Measurements from ENCODE around the gene IL17REL. TPM values are rescaled to one million over a fixed set of nuclear protein-coding genes. Genes with fewer than 3 reads are reported as not detected.

IL17REL gene
- total and polyA plus RNA-seq, 2 of the 13 experiments (the other 11 are each of a cell fraction or from before 2014, with no cell fraction given) = not detected

DNA sequence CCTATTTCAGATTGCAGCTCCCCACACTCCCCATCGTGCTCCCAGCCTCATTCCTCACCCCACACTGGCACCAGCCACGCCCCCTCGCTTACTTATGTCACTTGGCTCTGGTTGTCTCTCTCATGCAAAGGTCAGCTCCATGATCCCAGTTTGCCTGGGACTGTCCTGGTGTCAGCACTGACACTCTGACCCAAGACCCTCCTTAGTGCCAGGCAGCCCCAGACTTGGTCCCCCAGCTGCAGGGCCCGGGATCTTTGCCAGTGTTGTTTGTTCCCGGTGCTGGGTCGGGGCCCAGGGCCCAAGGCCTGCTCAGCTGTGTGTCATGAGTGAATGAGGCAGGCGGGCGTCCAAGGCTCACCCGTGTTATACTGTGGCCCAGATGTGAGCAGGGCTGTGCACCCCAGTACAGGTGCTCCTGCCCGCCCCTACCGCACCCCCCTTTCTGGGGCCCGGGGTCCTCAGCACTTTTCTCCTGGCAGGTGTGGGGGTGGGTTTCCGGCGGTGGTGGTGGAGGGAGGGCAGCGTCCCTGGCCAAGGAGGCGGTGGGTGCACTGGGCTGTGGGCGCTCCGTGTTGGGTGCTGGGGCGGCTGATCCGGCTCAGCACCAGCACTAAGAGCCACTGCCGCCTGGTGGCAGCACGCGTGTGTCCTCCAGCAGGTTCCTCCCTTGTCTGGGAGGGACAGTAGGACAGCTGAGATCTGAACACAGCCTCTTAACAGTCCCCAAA, 19.5 kb downstream of the IL17REL start (continued):
- TF ChIP-seq STAG1 (CRISPR knock-in tag; IDR thresholded peaks at IDR 0.05) (peak; percentile 85), ETV5 (CRISPR knock-in tag; IDR thresholded peaks at IDR 0.05; ENCODE audit: borderline replicate concordance) (no peak), ZNF556 (CRISPR knock-in tag; IDR thresholded peaks at IDR 0.05; ENCODE audit: borderline replicate concordance) (no peak), SMC3 (IDR thresholded peaks at IDR 0.05; ENCODE audit: low read length) (peak; percentile 40; the same call in 1 of the 2 replicates), PITX1 (CRISPR knock-in tag; IDR thresholded peaks at IDR 0.05) (no peak), ZNF816 (CRISPR knock-in tag; IDR thresholded peaks at IDR 0.05; ENCODE audit: borderline replicate concordance) (no peak), YY1 (IDR thresholded peaks at IDR 0.05; ENCODE audit: insufficient read depth, insufficient replicate concordance, low read depth, low read length) (peak; percentile 37), ZBTB38 (CRISPR knock-in tag; IDR thresholded peaks at IDR 0.05) (0 out of 2 replicates have a peak, but pooled peaks have one; percentile 34), MIER3 (CRISPR knock-in tag; IDR thresholded peaks at IDR 0.05; ENCODE audit: borderline replicate concordance) (no peak), ZNF331 (CRISPR knock-in tag; IDR thresholded peaks at IDR 0.05) (peak; percentile 50; the same call in 1 of the 2 replicates)
- TF ChIP-seq, protein P1, sequence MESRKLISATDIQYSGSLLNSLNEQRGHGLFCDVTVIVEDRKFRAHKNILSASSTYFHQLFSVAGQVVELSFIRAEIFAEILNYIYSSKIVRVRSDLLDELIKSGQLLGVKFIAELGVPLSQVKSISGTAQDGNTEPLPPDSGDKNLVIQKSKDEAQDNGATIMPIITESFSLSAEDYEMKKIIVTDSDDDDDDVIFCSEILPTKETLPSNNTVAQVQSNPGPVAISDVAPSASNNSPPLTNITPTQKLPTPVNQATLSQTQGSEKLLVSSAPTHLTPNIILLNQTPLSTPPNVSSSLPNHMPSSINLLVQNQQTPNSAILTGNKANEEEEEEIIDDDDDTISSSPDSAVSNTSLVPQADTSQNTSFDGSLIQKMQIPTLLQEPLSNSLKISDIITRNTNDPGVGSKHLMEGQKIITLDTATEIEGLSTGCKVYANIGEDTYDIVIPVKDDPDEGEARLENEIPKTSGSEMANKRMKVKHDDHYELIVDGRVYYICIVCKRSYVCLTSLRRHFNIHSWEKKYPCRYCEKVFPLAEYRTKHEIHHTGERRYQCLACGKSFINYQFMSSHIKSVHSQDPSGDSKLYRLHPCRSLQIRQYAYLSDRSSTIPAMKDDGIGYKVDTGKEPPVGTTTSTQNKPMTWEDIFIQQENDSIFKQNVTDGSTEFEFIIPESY (CRISPR knock-in tag; IDR thresholded peaks at IDR 0.05) = no peak
- TF ChIP-seq, protein P2, sequence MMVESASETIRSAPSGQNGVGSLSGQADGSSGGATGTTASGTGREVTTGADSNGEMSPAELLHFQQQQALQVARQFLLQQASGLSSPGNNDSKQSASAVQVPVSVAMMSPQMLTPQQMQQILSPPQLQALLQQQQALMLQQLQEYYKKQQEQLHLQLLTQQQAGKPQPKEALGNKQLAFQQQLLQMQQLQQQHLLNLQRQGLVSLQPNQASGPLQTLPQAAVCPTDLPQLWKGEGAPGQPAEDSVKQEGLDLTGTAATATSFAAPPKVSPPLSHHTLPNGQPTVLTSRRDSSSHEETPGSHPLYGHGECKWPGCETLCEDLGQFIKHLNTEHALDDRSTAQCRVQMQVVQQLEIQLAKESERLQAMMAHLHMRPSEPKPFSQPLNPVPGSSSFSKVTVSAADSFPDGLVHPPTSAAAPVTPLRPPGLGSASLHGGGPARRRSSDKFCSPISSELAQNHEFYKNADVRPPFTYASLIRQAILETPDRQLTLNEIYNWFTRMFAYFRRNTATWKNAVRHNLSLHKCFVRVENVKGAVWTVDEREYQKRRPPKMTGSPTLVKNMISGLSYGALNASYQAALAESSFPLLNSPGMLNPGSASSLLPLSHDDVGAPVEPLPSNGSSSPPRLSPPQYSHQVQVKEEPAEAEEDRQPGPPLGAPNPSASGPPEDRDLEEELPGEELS (CRISPR knock-in tag; IDR thresholded peaks at IDR 0.05) = no peak
- TF ChIP-seq, protein P3, sequence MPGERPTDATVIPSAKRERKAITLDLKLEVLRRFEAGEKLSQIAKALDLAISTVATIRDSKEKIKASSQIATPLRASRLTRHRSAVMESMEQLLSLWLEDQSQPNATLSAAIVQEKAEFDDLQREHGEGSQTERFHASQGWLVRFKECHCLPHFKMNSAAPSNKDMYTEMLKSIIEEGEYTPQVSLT (CRISPR knock-in tag; IDR thresholded peaks at IDR 0.05; ENCODE audit: borderline replicate concordance, low read depth) = no peak
- TF ChIP-seq, protein P4, sequence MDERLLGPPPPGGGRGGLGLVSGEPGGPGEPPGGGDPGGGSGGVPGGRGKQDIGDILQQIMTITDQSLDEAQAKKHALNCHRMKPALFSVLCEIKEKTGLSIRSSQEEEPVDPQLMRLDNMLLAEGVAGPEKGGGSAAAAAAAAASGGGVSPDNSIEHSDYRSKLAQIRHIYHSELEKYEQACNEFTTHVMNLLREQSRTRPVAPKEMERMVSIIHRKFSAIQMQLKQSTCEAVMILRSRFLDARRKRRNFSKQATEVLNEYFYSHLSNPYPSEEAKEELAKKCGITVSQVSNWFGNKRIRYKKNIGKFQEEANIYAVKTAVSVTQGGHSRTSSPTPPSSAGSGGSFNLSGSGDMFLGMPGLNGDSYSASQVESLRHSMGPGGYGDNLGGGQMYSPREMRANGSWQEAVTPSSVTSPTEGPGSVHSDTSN (CRISPR knock-in tag; IDR thresholded peaks at IDR 0.05) = no peak
- TF ChIP-seq, protein P5, sequence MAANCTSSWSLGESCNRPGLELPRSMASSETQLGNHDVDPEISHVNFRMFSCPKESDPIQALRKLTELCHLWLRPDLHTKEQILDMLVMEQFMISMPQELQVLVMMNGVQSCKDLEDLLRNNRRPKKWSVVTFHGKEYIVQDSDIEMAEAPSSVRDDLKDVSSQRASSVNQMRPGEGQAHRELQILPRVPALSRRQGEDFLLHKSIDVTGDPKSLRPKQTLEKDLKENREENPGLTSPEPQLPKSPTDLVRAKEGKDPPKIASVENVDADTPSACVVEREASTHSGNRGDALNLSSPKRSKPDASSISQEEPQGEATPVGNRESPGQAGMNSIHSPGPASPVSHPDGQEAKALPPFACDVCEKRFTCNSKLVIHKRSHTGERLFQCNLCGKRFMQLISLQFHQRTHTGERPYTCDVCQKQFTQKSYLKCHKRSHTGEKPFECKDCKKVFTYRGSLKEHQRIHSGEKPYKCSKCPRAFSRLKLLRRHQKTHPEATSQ (CRISPR knock-in tag; IDR thresholded peaks at IDR 0.05; ENCODE audit: borderline replicate concordance) = no peak
- TF ChIP-seq, protein P6, sequence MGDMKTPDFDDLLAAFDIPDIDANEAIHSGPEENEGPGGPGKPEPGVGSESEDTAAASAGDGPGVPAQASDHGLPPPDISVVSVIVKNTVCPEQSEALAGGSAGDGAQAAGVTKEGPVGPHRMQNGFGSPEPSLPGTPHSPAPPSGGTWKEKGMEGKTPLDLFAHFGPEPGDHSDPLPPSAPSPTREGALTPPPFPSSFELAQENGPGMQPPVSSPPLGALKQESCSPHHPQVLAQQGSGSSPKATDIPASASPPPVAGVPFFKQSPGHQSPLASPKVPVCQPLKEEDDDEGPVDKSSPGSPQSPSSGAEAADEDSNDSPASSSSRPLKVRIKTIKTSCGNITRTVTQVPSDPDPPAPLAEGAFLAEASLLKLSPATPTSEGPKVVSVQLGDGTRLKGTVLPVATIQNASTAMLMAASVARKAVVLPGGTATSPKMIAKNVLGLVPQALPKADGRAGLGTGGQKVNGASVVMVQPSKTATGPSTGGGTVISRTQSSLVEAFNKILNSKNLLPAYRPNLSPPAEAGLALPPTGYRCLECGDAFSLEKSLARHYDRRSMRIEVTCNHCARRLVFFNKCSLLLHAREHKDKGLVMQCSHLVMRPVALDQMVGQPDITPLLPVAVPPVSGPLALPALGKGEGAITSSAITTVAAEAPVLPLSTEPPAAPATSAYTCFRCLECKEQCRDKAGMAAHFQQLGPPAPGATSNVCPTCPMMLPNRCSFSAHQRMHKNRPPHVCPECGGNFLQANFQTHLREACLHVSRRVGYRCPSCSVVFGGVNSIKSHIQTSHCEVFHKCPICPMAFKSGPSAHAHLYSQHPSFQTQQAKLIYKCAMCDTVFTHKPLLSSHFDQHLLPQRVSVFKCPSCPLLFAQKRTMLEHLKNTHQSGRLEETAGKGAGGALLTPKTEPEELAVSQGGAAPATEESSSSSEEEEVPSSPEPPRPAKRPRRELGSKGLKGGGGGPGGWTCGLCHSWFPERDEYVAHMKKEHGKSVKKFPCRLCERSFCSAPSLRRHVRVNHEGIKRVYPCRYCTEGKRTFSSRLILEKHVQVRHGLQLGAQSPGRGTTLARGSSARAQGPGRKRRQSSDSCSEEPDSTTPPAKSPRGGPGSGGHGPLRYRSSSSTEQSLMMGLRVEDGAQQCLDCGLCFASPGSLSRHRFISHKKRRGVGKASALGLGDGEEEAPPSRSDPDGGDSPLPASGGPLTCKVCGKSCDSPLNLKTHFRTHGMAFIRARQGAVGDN (CRISPR knock-in tag; IDR thresholded peaks at IDR 0.05) = peak; percentile 27; the same call in 1 of the 2 replicates

All from HepG2 (cell line).